RCC 7860 (cell line): Measurements from ENCODE around the gene DPF3.

ENCODE experiments used
- DNase-seq: peaks from one replicate; pipeline ENCODE4 v3.0.0-alpha.2; 2015; ENCODE audit warnings: low spot score
- FAIRE-seq: peaks from 2 replicates; lab custom pipeline; 2012; peaks lifted over from hg19 to GRCh38; lab: Jason Lieb, UNC

The DPF3 gene

DNA sequence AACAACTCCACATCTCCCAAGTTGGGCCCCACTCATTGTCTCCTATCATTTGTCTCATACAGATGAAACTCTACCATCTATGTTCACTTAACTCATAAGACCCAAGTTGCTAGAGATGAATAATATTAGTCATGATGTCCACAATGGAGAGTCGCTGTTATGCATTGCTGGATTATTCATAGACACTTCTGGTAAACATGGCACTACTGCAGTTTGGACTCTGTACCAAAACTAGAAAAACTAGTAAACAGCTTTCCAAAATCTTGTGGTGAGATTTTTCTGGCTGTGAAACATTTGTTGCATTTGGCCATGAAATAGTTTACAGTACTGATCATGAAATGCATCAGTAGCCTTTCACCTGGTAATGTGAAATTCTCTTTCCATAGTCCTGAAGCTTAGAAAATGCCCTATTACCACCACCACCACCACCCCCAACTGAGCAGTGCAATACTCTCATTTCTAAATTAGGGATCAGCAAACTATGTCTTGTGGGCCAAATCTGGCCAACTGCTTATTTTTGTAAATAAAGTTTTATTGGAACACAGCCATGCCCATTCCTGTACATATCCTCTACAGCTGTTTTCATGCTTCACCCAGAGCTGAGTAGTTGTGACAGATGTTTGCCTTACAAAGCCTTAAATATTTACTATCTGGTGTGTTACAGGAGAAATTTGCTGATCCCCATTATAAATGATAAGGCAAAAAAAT is 236.5 kb downstream of the DPF3 start:
- FAIRE-seq: no peak
- no peak for DNase-seq

DNA sequence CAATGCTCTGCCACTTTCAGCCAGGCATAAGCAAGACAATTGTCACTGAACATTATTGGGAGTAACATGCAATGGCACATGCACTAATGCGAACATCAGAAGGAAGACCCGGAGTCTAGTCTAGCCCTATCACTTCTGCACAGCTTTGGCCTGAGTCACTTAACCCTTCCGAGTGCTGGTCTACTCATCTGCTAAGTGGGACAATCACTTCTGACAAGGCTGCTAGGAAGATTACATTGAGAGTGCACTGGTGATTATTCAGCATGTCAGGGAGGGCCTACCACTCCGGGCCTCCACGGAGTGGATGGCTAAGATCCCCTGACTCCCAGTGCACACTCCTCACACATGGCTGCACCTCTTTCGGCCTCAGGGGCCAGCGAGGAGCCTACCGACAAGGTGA is 240.9 kb downstream of the DPF3 start:
- no peak for DNase-seq
- FAIRE-seq: no peak

DNA sequence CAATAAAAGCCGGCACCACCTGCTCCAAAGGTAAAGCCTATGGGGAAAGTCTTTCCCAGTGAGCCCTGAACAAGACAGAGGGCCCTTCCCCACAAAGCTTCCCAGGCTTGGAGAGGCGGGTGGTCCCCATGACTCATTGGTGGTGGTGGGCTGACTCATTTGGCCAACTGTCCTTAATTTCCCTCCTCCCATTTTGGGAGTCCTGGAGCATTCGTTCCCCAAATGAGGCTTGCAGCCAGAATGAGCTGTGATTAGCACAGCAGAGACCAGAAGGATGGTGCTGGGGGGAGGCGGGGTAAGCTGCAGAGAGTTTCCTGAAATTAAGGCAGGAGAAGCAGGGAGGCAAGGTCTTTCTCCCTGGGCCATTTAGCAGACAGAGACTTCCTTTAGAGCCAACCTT is 241.7 kb downstream of the DPF3 start:
- DNase-seq: no peak
- FAIRE-seq: no peak

DNA sequence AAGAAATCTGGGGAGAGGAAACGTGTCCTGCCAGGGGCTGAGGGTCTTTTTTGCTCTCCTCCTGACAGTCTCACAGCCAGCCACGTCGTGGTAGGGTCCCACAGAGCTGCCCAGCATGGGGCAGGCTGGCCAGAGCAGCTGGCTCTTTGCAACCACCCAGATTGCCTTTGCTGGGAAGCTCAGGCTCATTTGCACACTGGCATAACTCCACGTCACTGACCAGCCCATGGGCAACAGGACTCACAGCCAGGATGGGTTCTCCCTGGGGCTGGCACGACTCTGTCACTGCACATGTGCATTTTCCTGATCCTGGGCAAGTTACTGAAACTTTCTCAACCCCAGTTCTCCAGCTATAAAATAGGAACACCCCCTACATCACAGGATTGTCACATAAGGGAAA is 242.2 kb downstream of the DPF3 start:
- FAIRE-seq: no peak
- no peak for DNase-seq

- FAIRE-seq: no peak
Observed at GRCh38 chr14:72651081-72651480, 242.8 kb downstream of the DPF3 start.

DNA sequence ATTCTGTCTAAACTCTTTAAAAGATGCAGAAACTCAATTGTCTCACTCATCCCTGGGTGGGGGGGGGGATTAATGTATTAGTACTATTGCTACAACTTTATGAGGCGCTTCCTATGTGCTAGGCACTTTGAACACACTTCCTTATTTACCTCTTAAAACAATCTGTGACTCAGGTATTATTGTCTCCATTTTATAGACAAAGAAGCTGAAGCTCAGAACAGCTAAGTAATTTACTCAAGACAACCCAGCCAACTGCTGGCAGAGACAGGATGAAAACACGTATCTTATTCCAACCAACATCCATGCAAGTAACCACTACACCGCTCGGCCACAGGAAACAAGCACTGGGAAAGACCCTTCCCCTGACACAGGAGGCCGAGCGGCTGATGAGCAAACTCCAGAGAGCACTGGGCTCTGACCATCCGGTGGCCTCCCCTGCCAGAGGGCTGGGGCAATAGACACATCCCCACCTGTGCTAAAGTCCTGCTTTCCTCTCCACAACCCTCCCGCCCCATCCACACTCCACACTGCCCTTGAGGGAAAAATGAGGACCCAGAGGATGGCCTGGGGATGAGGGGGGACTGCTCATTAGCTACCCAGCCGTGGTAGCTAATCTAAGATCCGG is 244.2 kb downstream of the DPF3 start:
- DNase-seq: no peak
- FAIRE-seq: no peak

More at GRCh38 chr14:72651081-72651480, 242.8 kb downstream of the DPF3 start:
- no peak for DNase-seq

- FAIRE-seq (no peak), DNase-seq (no peak)
Observed at GRCh38 chr14:72647782-72648181, 246.1 kb downstream of the DPF3 start.

DNA sequence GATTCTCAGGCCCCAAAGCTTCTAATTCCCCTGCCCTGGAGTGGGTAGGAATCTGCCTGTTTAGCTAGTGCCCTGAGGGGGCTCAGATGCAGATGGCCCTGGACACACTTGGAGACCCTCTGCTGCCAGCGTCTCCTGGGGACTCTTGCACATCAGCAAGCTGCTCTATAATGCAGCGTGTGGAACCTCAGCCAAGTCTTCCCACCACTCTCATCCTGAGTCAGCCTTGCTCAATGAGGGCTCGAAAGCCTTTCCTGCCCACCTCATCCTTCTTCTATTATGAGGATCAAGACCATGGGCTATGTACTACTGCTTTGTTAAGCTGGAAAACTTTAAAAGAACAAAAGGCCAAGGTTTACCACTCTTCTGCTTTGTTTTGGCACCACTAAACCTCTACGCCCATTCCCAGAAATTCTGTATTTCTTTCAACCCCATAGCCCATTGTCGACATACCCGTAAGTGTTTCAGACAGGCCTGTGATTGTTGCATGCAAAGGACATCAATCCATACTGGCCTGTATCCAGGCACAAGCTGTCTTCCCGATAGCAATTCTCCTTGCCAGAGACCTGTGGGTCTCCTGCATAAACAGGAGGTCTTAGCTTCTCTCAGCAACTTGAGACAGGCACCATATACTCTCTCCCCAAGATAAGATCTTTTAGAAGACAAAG is 246.9 kb downstream of the DPF3 start:
- DNase-seq (no peak), FAIRE-seq (no peak)

- DNase-seq (no peak), FAIRE-seq (no peak)
Observed at GRCh38 chr14:72645706-72646105, 248.2 kb downstream of the DPF3 start.

GRCh38 chr14:72644758-72645489 is 249.0 kb downstream of the DPF3 start:
- DNase-seq: no peak
- no peak for FAIRE-seq

- no peak for FAIRE-seq
- DNase-seq: no peak
Observed at GRCh38 chr14:72644038-72644437, 249.9 kb downstream of the DPF3 start.

DNA sequence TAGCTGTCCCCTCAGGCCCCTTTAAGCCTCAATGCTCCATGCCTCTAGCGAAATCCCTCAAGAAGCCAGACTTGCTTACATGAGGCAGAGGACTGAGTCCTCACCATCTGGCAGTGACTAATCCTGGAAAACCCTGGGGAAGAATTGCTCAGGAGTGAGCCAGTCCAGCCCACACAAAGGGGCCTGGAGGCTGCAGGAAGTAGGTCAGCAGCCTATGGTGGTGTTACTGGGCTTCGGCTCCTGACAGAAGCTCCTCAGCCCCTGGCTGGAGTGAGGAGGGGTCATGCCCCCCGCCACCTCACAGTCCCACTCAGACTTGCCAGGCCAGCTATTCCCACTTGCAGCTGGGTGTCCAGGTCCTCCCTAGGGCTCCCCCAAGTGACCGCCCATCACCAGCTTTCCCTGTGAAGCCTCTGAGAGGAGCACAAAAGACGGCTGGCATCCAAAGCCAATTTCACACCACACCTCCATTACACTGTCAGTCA is 250.5 kb downstream of the DPF3 start:
- DNase-seq (peak; percentile 80), FAIRE-seq (peak; percentile 65)

- FAIRE-seq (no peak), DNase-seq (no peak)
Observed at GRCh38 chr14:72640911-72641485, 252.9 kb downstream of the DPF3 start.

- DNase-seq: peak; percentile 87
- peak; percentile 85 for FAIRE-seq
Observed at GRCh38 chr14:72638021-72638420, 255.9 kb downstream of the DPF3 start.

GRCh38 chr14:72636871-72637270 is 257.0 kb downstream of the DPF3 start:
- no peak for FAIRE-seq

DNA sequence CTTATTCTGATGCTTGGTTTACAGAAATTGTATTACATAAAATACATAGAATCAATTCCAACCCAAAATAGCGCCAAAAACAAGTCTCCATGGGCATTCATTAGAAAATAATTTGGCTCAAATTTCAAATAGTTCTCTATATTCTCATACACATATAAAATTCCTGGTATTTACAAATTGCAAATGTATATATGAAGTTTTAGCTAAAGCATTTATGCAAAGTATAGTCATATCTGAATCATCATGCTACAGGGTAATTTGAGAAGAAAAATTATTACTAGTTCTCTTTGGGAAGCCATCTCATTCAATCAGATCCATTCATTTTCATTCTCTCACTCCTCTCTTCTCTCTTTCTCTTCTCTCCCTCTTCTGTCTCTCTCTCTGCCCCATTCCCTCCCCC is 257.8 kb downstream of the DPF3 start:
- DNase-seq (no peak), FAIRE-seq (no peak)

More at GRCh38 chr14:72636871-72637270, 257.0 kb downstream of the DPF3 start:
- no peak for DNase-seq

DNA sequence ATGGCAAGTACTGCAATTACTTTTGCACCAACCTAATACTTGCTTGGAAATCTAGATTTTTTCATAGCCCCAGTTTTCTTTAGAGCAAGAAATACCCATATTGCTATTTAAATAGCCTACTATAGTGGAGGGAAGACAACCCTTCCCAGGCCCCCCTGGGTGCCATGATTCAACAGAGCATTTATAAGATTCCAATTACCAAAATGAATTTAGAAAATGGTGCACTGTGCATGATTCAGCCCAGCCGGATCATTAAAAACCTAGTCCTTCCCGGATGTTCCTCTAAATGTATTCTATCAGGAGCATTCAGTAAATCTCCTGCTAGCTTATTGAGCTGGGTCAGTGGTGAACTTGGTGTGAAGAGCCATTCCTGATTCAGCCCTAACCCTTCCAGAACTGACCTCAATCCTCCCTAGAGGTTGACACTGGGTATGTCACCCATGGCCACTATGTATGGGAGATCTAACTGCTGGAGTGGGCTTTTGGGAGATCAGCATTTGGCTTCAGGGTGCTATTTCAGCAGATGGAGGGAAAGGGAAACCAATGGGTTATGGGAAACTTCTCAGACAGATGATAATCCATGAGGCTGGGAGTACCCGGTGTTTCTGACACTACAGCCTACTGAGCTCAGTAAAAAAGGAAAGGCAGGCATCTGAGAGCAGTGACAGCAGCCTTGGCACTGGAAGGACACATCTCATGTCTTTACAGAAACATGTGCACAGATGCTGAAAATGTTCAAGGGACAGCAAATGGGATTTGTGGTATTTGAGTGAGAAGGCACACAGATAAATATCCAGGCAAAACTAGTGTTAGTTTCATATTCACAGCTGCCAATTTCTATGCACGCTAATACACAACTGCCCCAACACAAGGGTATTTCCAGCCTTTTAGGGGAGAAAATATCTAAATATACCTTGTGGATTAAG is 258.9 kb downstream of the DPF3 start:
- DNase-seq (no peak), FAIRE-seq (no peak)

GRCh38 chr14:72633551-72633950 is 260.4 kb downstream of the DPF3 start:
- no peak for FAIRE-seq
- no peak for DNase-seq

DNA sequence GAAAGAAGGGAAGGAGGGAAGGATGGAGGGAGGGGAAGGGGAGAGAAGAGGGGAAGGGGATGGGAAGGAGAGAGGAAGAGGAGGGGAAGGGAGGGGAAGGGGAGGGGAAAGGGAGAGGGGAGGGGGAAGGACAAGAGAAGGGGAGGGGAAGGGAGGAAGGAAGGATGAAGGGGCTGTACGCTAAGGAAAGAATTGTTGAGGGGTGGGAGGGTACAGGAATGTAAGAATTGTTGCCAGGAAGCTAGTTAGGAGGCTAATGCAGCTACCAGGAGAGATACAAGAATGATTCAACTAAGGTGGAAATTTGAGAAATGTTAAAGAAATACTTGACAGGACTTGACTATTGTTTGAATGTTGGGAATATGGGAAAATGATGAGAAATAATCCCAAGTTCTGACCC is 261.2 kb downstream of the DPF3 start:
- DNase-seq: no peak
- FAIRE-seq: no peak

- FAIRE-seq: no peak
- DNase-seq: no peak
Observed at GRCh38 chr14:72631401-72631800, 262.5 kb downstream of the DPF3 start.
